BLaER1 (cell line): ENCODE results near the gene ATG9A.
"Not testable (repeated sequence)": the region's sequence is repeated elsewhere in the genome, so short reads cannot be mapped to it uniquely, and the experiment has no call there.

Source experiments
- H3K27ac ChIP-seq: shearing (Covaris generic); formaldehyde crosslinking; 2 replicates; pipeline ENCODE4 v1.8.1; 2022
- H3K27me3 ChIP-seq: shearing (Covaris generic); formaldehyde crosslinking; 2 replicates; pipeline ENCODE4 v1.8.1; 2022
- H3K36me3 ChIP-seq: shearing (Covaris generic); formaldehyde crosslinking; 2 replicates; pipeline ENCODE4 v1.8.1; 2022
- H3K4me1 ChIP-seq: shearing (Covaris generic); formaldehyde crosslinking; 2 replicates; pipeline ENCODE4 v1.8.1; 2022
- H3K4me2 ChIP-seq: shearing (Covaris generic); formaldehyde crosslinking; 2 replicates; pipeline ENCODE4 v1.8.1; 2022
- H3K4me3 ChIP-seq: shearing (Covaris generic); formaldehyde crosslinking; 2 replicates; pipeline ENCODE4 v1.8.1; 2022
- H3K9ac ChIP-seq: shearing (Covaris generic); formaldehyde crosslinking; 2 replicates; pipeline ENCODE4 v1.8.1; 2022
- H3K9me3 ChIP-seq: shearing (Covaris generic); formaldehyde crosslinking; 2 replicates; pipeline ENCODE4 v1.8.1; 2022
- H4K20me1 ChIP-seq: shearing (Covaris generic); formaldehyde crosslinking; 2 replicates; pipeline ENCODE4 v1.8.1; 2022
- Cebpa-rat ChIP-seq: shearing (Covaris generic); IDR thresholded peaks from 2 replicates; pipeline ENCODE4 v1.8.1; 2022

The ATG9A gene

DNA sequence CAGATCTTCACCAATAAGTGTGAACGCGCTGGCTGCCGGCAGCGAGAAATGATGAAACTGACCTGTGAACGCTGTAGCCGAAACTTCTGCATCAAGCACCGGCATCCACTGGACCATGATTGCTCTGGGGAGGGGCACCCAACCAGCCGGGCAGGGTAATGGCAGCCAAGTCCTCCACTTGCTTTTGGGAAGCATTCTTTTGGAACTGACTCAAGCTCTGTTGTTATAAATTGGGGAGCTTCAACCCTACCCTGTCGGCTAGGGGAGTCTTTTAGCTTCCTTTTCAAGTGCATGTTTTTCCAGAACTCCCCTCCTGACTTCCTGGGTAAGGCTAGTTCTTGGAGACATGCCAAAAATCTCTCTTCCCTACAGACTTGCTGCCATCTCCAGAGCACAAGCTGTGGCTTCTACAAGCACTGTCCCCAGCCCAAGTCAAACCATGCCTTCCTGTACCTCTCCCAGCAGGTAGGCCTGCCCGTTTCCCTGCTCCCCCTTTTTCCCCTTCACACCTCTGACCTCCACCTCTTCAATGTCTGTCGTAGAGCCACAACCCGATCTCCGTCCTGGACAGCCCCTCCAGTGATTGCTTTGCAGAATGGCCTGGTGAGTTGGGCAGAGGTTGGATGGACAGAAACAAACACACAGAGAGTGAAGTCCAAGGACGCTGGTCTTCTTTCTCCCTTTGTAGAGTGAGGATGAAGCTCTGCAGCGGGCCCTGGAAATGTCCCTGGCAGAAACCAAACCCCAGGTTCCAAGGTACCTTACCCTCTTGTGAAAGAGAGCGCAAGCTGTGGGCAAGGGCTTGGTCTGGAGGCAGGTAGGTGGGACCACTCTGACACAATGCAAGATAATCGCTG is 21.3 kb downstream of the ATG9A start:
- Histone ChIP-seq H3K4me1 (peaks cover 40% of the 10 kb centered on the region), H3K9ac (peak overlapping the region; percentile 78; the same call in 1 of the 2 replicates), H3K4me3 (no peak overlapping the region), H3K4me2 (peak overlapping the region; percentile 95), H3K36me3 (peaks cover 46% of the 10 kb centered on the region), H3K9me3 (no peaks in the 10 kb centered on the region), H3K27ac (no peak overlapping the region), H3K27me3 (no peaks in the 10 kb centered on the region), H4K20me1 (no peaks in the 10 kb centered on the region)
- TF ChIP-seq Cebpa-rat: no peak

DNA sequence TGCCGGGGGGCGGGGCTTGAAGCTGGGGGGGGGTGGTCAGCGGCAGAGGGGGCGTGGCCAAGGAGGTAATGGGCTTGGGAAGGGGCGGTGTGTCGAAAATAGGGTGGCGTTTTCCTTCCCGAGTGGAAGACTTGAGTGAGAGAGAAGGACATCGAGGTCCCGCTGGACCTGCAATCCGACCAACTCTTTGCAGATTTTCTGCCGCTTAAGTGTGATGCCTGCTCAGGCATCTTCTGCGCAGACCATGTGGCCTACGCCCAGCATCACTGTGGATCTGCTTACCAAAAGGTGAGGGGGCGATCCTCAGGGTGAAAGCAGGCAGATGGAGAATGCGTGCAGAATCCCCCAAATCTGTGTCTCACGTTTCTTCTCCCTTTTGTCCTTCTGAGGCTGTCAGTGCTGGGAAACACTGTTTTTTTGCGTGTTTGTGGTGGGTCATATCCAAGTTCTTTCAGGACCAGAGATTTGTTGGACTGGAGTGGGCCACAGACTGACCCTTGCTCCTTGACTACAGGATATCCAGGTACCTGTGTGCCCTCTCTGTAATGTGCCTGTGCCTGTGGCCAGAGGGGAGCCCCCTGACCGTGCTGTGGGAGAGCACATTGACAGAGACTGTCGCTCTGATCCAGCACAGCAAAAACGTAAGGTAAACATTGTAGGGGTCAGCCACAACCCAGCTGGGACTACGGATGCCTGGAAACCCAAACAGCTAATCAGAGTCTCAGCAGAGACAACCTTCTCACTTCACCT is 22.1 kb downstream of the ATG9A start:
- no peaks in the 10 kb centered on the region for H4K20me1 ChIP-seq
- H3K27me3 ChIP-seq: no peaks in the 10 kb centered on the region
- TF ChIP-seq Cebpa-rat: no peak
- H3K27ac ChIP-seq: peak overlapping the region; percentile 58
- peak overlapping the region; percentile 78 for H3K9ac ChIP-seq
- peaks cover 40% of the 10 kb centered on the region for H3K4me1 ChIP-seq
- peak overlapping the region; percentile 95 for H3K4me2 ChIP-seq
- peaks cover 38% of the 10 kb centered on the region for H3K36me3 ChIP-seq
- no peaks in the 10 kb centered on the region for H3K9me3 ChIP-seq
- H3K4me3 ChIP-seq: peak overlapping the region; percentile 66

DNA sequence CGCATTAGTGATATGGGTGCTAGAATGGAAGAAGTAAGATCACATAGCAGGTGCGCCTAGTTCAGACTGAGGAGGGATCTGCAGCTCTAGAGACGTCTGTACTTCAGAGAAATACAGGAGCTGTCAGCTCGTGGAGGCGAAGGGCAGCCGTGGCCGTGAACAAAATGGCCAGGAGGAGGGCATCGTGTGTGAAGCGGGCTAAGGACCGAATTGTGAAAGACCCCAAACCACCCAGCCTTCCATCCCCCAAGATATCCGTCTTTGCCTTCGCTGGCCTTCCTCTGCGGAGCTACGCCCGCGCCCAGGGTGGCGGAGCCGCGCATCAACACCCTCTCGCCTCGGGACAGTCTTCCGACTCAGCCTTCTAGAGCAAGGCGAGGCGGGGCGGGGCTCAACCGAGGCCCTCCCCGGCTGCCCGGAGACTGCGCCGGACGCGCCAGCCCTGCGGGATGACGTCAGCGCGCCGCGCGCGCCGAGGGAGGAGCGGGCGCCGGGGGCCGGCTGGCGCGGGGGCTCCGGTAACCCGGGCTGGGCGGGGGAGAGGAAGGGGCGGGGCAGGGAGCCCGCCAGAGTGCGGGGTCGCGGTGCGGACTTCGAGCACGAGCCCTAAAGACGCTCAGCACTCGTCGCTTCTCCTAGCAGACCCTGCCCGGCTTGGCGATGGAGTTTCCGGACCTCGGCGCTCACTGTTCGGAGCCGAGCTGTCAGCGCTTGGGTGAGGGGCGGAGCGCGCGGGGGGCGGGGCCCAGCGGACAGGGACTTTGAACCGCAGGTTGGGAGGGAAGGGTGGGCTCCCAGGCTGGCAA is 22.9 kb downstream of the ATG9A start, which contains the start of gene ZFAND2B:
TSS of gene ZFAND2B (plus strand) at position 455 of the 806 bp plus-strand sequence. CDS start at position 661, 206 bp downstream.
- H3K36me3 ChIP-seq: peaks cover 34% of the 10 kb centered on the region
- peak within 1 kb of the TSS; percentile 81 for H3K27ac ChIP-seq
- H3K9ac ChIP-seq: peak within 1 kb of the TSS; percentile 78
- no peaks in the 10 kb centered on the region for H3K27me3 ChIP-seq
- no peaks in the 10 kb centered on the region for H3K9me3 ChIP-seq
- no peak for TF ChIP-seq Cebpa-rat
- no peaks in the 10 kb centered on the region for H4K20me1 ChIP-seq
- H3K4me1 ChIP-seq: peaks cover 40% of the 10 kb centered on the region
- peak within 1 kb of the TSS; percentile 66 for H3K4me3 ChIP-seq
- peak within 1 kb of the TSS; percentile 95 for H3K4me2 ChIP-seq

DNA sequence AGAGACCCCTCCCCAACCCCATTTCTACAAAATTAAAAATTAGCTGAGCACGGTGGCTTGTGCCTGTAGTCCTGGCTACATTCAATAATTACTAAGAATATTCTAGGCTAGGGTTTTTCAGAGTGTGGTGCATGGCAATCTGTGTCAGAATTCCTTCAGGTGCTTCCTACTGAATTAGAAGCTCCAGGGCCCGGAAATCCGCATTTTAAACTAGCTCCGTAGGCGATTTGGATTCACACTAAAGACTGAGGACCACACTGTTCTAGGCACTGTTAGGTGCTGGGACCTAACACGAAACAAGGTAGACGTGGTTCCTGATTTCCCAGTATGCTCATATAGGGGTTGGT is 23.5 kb downstream of the ATG9A start:
- Histone ChIP-seq H3K9ac (peak overlapping the region; percentile 78), H3K36me3 (peaks cover 31% of the 10 kb centered on the region), H4K20me1 (no peaks in the 10 kb centered on the region), H3K4me3 (peak overlapping the region; percentile 66), H3K4me2 (peak overlapping the region; percentile 81), H3K4me1 (peaks cover 40% of the 10 kb centered on the region), H3K27me3 (no peaks in the 10 kb centered on the region), H3K9me3 (no peaks in the 10 kb centered on the region), H3K27ac (peak overlapping the region; percentile 81)
- no peak for TF ChIP-seq Cebpa-rat

GRCh38 chr2:219205165-219205538 is 24.3 kb downstream of the ATG9A start:
- Histone ChIP-seq H3K4me1 (peaks cover 37% of the 10 kb centered on the region), H3K4me2 (no peak overlapping the region), H4K20me1 (no peaks in the 10 kb centered on the region), H3K9me3 (no peaks in the 10 kb centered on the region), H3K36me3 (peaks cover 23% of the 10 kb centered on the region), H3K27me3 (no peaks in the 10 kb centered on the region), H3K9ac (no peak overlapping the region), H3K4me3 (no peak overlapping the region), H3K27ac (no peak overlapping the region)
- TF ChIP-seq Cebpa-rat: no peak

DNA sequence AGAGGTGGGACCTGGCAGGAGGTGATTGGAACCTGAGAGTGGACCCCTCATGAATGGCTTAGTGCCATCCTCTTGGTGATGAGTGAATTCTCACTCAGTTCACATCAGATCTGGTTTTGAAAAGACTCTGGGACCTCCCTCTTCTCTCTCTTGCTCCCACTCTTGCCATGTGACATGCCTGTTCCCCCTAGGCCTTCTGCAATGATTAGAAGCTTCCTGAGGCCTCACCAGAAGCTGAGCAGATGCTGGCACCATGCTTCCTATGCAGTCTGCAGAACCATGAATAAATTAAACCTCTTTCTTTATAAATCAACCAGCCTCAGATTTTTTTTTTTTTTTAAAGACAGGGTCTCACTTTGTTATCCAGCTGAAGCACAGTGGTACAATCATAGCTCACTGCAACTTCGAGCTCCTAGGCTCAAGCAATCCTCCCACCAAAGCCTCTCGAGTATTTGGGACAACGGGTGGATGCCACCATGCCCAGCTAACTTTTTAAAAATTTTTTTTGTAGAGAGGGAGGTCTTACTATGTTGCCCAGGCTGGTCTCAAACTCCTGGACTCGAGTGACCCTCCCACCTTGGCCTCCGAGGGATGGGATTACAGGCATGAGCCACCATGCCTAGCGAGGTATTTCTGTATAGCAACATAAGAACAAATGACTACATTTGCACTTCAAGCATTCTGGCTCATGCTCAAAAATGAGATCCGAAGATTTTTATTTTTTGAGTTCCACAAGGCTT is 24.8 kb downstream of the ATG9A start:
- Histone ChIP-seq H4K20me1 (no peaks in the 10 kb centered on the region), H3K4me3 (no peak overlapping the region), H3K36me3 (peaks cover 17% of the 10 kb centered on the region), H3K27me3 (no peaks in the 10 kb centered on the region), H3K4me2 (no peak overlapping the region), H3K9me3 (no peaks in the 10 kb centered on the region), H3K4me1 (peaks cover 32% of the 10 kb centered on the region), H3K27ac (no peak overlapping the region), H3K9ac (no peak overlapping the region)
- TF ChIP-seq Cebpa-rat: no peak

- not testable (repeated sequence) for H3K4me2 ChIP-seq, H3K27me3 ChIP-seq, H3K36me3 ChIP-seq, H3K4me3 ChIP-seq, H3K9me3 ChIP-seq, H3K9ac ChIP-seq, H3K4me1 ChIP-seq, H4K20me1 ChIP-seq, H3K27ac ChIP-seq
Observed at GRCh38 chr2:219201331-219201730, 28.1 kb downstream of the ATG9A start.

- not testable (repeated sequence) for H3K4me3 ChIP-seq, H4K20me1 ChIP-seq, H3K36me3 ChIP-seq, H3K9ac ChIP-seq, H3K4me2 ChIP-seq, H3K27me3 ChIP-seq, H3K4me1 ChIP-seq, H3K9me3 ChIP-seq, H3K27ac ChIP-seq
Observed at GRCh38 chr2:219200502-219201326, 28.7 kb downstream of the ATG9A start.
